ENCODE results near the gene ACTBL2. TPM values are rescaled to one million over a fixed set of nuclear protein-coding genes. Genes with fewer than 3 reads are reported as not detected.

ACTBL2 gene
- total and polyA plus RNA-seq, 2 experiments from 2014 or later, result 0.17 to 0.83 TPM

DNA sequence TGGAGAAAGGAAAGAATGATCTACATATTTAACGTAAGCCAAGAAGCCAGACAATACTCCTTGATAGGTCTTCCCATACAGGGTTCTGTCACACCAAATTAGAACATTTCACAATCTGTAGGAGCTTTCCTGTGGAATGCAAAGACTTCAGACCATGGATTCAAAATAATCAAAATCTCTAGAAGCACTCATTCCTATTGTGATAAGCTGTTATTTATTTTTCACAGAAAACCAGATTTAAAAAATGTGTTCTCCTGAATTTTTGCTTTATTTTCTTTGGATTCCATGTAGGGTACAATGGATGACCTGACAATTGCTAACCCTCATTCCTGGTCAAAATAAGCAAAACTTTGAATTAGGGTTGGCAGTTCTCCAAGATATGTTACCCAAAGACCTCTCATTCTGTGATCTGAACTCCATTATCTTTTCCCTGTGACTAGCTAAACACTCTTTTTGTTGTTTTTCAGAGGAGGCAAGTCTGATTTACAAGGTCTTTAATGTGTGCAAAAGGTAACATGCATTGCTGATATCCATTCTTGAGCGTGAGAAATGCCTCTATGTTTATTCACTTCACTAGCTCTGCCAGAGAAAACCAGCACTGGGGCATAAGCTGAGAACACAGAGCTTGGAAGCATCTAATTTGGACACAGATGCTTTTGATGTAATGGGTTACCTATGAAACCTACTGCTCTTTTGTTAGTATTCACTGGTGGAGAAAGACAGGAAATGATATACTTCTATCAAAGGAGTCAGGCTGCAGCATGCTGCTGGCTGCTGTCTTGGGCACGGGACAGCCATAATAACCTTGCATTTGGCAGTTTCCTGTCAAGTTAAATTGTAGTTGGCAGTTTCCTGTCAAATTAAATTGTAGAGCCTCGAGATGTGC is 31.4 kb downstream of the ACTBL2 start:
- H3K27ac ChIP-seq, result peak overlapping the region; percentile 73
- no peaks in the 10 kb centered on the region for H3K9me3 ChIP-seq (ENCODE audit: low read depth)
- H3K36me3 ChIP-seq (replicated peaks; ENCODE audit: insufficient read depth, low read depth), result no peaks in the 10 kb centered on the region
- H3K4me2 ChIP-seq, result no peak overlapping the region
- H3K4me1 ChIP-seq (ENCODE audit: insufficient read depth), result peaks cover 40% of the 10 kb centered on the region
- H4K20me1 ChIP-seq (ENCODE audit: insufficient read depth, poor library complexity, severe bottlenecking), result no peaks in the 10 kb centered on the region
- TF ChIP-seq EZH2phosphoT487 (IDR thresholded peaks at IDR 0.05; ENCODE audit: low read depth, severe bottlenecking, unreplicated experiment), result no peak
- no peak for TF ChIP-seq EZH2 (IDR thresholded peaks at IDR 0.05; ENCODE audit: borderline replicate concordance)
- TF ChIP-seq, protein P1, sequence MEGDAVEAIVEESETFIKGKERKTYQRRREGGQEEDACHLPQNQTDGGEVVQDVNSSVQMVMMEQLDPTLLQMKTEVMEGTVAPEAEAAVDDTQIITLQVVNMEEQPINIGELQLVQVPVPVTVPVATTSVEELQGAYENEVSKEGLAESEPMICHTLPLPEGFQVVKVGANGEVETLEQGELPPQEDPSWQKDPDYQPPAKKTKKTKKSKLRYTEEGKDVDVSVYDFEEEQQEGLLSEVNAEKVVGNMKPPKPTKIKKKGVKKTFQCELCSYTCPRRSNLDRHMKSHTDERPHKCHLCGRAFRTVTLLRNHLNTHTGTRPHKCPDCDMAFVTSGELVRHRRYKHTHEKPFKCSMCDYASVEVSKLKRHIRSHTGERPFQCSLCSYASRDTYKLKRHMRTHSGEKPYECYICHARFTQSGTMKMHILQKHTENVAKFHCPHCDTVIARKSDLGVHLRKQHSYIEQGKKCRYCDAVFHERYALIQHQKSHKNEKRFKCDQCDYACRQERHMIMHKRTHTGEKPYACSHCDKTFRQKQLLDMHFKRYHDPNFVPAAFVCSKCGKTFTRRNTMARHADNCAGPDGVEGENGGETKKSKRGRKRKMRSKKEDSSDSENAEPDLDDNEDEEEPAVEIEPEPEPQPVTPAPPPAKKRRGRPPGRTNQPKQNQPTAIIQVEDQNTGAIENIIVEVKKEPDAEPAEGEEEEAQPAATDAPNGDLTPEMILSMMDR (IDR thresholded peaks at IDR 0.05; ENCODE audit: poor library complexity), result no peak
- H3K4me3 ChIP-seq, result no peak overlapping the region
- DNase-seq (ENCODE audit: low spot score), result no peak
- no peak overlapping the region for H2AFZ ChIP-seq
- no peaks in the 10 kb centered on the region for H3K27me3 ChIP-seq
- H3K79me2 ChIP-seq, result no peaks in the 10 kb centered on the region
- 67% methylated on average over 4 of the region's 4 CpGs for WGBS (ENCODE audit: low lambda C conversion rate, missing lambda C conversion rate)
- no peaks in the 10 kb centered on the region for H3K9me2 ChIP-seq (replicated peaks; ENCODE audit: insufficient read depth)

DNA sequence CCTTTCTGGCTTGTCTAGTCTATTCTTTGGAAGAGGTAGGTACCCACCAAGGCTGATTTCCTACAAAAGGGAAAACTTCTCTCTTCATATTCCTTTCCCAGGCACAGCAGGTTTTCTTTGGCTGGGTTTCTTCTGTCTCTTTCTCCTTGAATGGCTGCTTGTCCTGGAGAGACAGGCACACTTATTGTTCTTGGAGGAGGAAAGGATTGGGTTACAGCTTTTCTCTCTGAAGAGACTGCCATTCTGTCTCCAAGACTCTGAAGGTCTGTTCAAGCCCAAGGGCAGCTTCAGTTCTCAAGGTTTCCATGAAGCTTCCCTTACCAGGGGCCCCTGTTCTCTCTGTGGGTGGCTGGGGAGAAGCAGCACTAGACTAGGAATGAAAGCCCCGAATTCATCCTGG is 33.9 kb downstream of the ACTBL2 start:
- no peak overlapping the region for H3K27ac ChIP-seq
- no peaks in the 10 kb centered on the region for H3K79me2 ChIP-seq
- TF ChIP-seq, protein P1 (IDR thresholded peaks at IDR 0.05; ENCODE audit: poor library complexity), result no peak
- TF ChIP-seq EZH2phosphoT487 (IDR thresholded peaks at IDR 0.05; ENCODE audit: low read depth, severe bottlenecking, unreplicated experiment) (no peak), EZH2 (IDR thresholded peaks at IDR 0.05; ENCODE audit: borderline replicate concordance) (no peak)
- peaks cover 33% of the 10 kb centered on the region for H3K4me1 ChIP-seq (ENCODE audit: insufficient read depth)
- no peaks in the 10 kb centered on the region for H4K20me1 ChIP-seq (ENCODE audit: insufficient read depth, poor library complexity, severe bottlenecking)
- no peaks in the 10 kb centered on the region for H3K9me2 ChIP-seq (replicated peaks; ENCODE audit: insufficient read depth)
- H2AFZ ChIP-seq, result no peak overlapping the region
- no peak for DNase-seq (ENCODE audit: low spot score)
- H3K36me3 ChIP-seq (replicated peaks; ENCODE audit: insufficient read depth, low read depth), result no peaks in the 10 kb centered on the region
- H3K9me3 ChIP-seq (ENCODE audit: low read depth), result no peaks in the 10 kb centered on the region
- WGBS (ENCODE audit: low lambda C conversion rate, missing lambda C conversion rate), result 82% methylated on average over 1 of the region's 1 CpG
- no peaks in the 10 kb centered on the region for H3K27me3 ChIP-seq
- H3K4me3 ChIP-seq, result no peak overlapping the region
- no peak overlapping the region for H3K4me2 ChIP-seq

DNA sequence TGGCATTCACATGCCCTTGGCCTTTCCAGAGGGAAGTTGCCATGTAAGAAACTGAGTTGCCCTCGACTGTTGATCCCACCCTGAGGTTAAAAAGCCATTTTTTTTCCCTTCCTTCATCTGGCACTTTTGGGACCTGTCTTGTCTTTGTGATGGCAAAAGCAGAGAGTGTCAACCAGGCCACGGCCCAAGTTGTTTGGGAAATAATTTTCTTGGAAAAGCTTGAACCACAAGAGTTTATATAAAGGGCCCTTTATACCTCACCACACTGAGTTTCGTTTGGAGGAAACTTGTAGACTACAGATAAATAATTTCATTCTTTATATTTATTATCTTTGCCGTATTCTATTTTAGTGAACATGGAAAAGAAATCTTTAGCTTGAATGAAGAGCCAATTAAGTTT is 34.3 kb downstream of the ACTBL2 start:
- Histone ChIP-seq H3K9me3 (ENCODE audit: low read depth) (no peaks in the 10 kb centered on the region), H3K27ac (no peak overlapping the region), H4K20me1 (ENCODE audit: insufficient read depth, poor library complexity, severe bottlenecking) (no peaks in the 10 kb centered on the region), H3K9me2 (replicated peaks; ENCODE audit: insufficient read depth) (no peaks in the 10 kb centered on the region), H3K4me1 (ENCODE audit: insufficient read depth) (peaks cover 29% of the 10 kb centered on the region), H3K79me2 (no peaks in the 10 kb centered on the region), H3K4me2 (no peak overlapping the region), H3K36me3 (replicated peaks; ENCODE audit: insufficient read depth, low read depth) (no peaks in the 10 kb centered on the region), H2AFZ (no peak overlapping the region), H3K4me3 (no peak overlapping the region), H3K27me3 (no peaks in the 10 kb centered on the region)
- TF ChIP-seq EZH2phosphoT487 (IDR thresholded peaks at IDR 0.05; ENCODE audit: low read depth, severe bottlenecking, unreplicated experiment) (no peak), EZH2 (IDR thresholded peaks at IDR 0.05; ENCODE audit: borderline replicate concordance) (no peak)
- TF ChIP-seq, protein P1 (IDR thresholded peaks at IDR 0.05; ENCODE audit: poor library complexity), result no peak
- DNase-seq (ENCODE audit: low spot score), result no peak
- 92% methylated on average over 4 of the region's 4 CpGs for WGBS (ENCODE audit: low lambda C conversion rate, missing lambda C conversion rate)
